Measurements from ENCODE around the gene ATP6V0A1.
"Not testable (repeated sequence)": the region's sequence is repeated elsewhere in the genome, so short reads cannot be mapped to it uniquely, and the experiment has no call there.

The ATP6V0A1 gene

DNA sequence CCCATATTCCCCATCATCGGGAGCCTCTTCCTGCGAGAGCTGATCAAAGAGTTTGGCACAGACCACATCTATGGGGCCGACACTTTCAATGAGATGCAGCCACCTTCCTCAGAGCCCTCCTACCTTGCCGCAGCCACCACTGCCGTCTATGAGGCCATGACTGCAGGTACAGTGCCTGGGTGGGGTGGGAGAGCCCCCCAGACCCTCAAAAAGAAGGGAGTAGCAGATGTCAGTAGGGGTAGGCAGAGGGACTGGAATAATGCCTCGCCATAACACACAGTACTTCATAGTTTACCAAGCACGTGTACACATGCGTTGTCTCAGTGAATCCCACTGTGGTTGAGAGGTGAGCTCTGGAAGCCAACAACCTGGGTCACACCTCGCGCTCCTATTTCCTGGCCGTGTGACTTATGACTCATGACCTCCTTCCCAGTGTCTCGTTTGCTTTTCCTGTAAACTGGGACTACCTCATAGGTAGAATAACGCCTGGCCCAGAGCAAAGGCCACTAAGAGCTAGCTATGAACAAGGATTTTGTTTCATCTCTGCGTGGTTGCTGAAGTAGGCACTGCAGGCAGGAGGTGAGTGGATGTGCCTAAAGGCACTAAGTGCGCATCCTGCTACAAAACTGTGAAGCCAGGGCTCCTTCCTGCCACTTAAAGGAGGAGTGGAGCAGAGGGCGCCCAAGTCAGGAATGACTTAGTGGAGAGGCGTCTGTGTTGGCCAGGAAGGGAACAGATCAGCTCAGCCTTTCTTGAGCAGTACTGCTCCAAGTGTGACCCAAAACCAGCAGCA is 82.6 kb downstream of the ATP6V0A1 start:
- no peak overlapping the region for H3K4me3 ChIP-seq (replicated peaks; ENCODE audit: low read depth, low read length)
- TF ChIP-seq, protein P1, sequence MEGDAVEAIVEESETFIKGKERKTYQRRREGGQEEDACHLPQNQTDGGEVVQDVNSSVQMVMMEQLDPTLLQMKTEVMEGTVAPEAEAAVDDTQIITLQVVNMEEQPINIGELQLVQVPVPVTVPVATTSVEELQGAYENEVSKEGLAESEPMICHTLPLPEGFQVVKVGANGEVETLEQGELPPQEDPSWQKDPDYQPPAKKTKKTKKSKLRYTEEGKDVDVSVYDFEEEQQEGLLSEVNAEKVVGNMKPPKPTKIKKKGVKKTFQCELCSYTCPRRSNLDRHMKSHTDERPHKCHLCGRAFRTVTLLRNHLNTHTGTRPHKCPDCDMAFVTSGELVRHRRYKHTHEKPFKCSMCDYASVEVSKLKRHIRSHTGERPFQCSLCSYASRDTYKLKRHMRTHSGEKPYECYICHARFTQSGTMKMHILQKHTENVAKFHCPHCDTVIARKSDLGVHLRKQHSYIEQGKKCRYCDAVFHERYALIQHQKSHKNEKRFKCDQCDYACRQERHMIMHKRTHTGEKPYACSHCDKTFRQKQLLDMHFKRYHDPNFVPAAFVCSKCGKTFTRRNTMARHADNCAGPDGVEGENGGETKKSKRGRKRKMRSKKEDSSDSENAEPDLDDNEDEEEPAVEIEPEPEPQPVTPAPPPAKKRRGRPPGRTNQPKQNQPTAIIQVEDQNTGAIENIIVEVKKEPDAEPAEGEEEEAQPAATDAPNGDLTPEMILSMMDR (IDR thresholded peaks at IDR 0.05; ENCODE audit: low read length, missing control alignments) = no peak
- DNase-seq (ENCODE audit: low read depth) = no peak

DNA sequence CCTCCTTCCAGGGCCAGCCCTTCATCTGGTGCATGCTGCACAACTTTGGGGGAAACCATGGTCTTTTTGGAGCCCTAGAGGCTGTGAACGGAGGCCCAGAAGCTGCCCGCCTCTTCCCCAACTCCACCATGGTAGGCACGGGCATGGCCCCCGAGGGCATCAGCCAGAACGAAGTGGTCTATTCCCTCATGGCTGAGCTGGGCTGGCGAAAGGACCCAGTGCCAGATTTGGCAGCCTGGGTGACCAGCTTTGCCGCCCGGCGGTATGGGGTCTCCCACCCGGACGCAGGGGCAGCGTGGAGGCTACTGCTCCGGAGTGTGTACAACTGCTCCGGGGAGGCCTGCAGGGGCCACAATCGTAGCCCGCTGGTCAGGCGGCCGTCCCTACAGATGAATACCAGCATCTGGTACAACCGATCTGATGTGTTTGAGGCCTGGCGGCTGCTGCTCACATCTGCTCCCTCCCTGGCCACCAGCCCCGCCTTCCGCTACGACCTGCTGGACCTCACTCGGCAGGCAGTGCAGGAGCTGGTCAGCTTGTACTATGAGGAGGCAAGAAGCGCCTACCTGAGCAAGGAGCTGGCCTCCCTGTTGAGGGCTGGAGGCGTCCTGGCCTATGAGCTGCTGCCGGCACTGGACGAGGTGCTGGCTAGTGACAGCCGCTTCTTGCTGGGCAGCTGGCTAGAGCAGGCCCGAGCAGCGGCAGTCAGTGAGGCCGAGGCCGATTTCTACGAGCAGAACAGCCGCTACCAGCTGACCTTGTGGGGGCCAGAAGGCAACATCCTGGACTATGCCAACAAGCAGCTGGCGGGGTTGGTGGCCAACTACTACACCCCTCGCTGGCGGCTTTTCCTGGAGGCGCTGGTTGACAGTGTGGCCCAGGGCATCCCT is 84.8 kb downstream of the ATP6V0A1 start:
- no peak for DNase-seq (ENCODE audit: low read depth)
- TF ChIP-seq, protein P1 (IDR thresholded peaks at IDR 0.05; ENCODE audit: low read length, missing control alignments) = no peak
- no peak overlapping the region for H3K4me3 ChIP-seq (replicated peaks; ENCODE audit: low read depth, low read length)

DNA sequence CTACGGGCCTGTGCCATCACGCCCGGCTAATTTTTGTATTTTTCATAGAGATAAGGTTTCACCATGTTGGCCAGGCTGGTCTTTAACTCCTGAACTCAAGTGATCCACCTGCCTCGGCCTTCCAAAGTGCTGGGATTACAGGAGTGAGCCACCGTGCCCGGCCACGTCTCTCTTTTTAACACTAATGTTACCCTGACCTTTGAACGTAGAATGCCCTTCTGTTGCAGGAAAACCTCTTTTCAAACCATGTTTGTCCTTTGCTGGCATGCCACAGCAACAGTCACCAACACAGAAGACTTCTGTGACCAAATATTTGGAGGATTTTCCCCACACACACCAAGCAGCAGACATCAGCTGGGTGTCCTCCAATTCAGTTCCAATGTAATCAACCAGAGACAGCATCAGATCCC is 86.2 kb downstream of the ATP6V0A1 start:
- no peak overlapping the region for H3K4me3 ChIP-seq (replicated peaks; ENCODE audit: low read depth, low read length)
- TF ChIP-seq, protein P1 (IDR thresholded peaks at IDR 0.05; ENCODE audit: low read length, missing control alignments) = no peak
- DNase-seq (ENCODE audit: low read depth) = no peak

DNA sequence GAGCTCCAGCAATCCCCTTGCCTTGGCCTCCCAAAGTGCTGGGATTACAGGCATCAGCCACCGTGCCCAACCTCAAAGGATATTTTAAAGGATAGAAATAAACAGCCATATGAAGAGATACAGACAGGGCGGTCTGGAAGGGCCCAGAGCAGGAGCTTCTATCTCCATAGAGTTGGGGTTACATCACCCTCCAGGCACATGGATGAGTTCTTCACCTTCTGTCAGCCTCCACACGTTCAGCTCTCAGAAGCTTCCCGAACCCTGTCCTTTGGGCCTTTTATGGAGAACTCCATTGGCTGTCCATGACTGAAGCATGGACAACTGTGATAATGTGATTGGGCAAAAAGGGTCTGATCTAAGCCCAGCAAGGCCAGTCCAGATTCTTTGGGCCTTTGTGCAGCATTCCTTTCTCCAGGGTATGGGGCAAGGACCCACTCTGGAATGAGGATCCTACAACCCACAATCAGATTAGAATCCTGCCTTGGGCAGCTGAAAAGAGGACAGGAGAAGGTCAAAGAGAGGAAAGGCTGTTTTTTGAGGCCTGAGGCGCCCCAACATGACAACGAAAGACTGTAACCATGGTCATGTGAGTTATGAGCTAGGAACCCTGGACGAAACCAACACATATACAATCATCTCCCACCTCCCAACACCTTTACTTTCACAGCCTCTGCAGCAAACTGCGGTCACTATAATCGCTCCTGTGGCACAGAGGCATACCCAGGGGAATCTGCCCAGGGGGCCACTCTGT is 87.3 kb downstream of the ATP6V0A1 start:
- H3K4me3 ChIP-seq (replicated peaks; ENCODE audit: low read depth, low read length); DNase-seq (ENCODE audit: low read depth): not testable (repeated sequence)

DNA sequence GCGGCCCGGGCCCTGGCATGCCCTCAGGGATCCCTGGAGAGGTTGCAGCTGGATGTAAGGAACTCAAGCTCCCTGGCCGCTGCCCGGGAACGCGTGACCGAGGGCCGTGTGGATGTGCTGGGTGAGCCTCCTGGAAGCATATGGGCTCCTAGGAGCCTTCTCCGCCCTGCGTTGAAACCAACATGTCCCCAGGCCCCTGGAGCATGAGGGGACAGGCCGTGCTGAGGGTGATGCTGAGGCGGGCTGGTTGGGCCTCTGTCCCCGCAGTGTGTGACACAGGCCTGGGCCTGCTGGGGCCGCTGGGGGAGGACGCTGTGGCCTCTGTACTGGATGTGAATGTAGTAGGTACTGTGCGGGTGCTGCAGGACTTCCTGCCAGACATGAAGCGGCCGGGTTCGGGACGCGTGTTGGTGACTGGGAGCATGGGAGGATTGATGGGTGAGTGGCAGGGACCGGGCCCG is 88.4 kb downstream of the ATP6V0A1 start:
- H3K4me3 ChIP-seq (replicated peaks; ENCODE audit: low read depth, low read length) = no peak overlapping the region
- DNase-seq (ENCODE audit: low read depth) = no peak
- TF ChIP-seq, protein P1 (IDR thresholded peaks at IDR 0.05; ENCODE audit: low read length, missing control alignments) = no peak

DNA sequence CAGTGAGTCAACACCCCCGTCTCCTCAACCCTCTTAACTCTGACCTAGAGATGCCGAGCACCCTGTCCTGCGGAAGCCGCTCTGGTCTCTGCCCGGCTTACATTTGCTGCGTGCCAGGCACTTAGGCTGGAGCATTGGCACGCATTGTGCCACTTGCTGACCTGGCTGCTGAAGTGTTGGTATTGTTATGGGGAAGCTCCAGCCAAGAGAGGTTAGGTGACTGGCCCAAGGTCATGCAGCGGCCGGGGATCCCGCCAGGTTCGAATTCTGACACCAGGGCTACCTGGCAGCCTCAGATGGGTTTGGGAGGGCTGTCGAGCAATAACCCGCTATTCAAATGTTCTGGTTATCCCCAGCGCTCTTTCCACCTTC is 89.0 kb downstream of the ATP6V0A1 start:
- no peak for DNase-seq (ENCODE audit: low read depth)
- no peak overlapping the region for H3K4me3 ChIP-seq (replicated peaks; ENCODE audit: low read depth, low read length)
- TF ChIP-seq, protein P1 (IDR thresholded peaks at IDR 0.05; ENCODE audit: low read length, missing control alignments) = no peak

Data from fibroblast of pulmonary artery (primary cell).